ENCODE measurements around the gene ZSCAN23. TPM values are rescaled to one million over a fixed set of nuclear protein-coding genes. Genes with fewer than 3 reads are reported as not detected.

ZSCAN23 gene
- polyA plus RNA-seq, 3 donors from 2014 or later, result 0.16 TPM; not detected in 2

GRCh38 chr6:28384143-28384533 is 59.2 kb downstream of the ZSCAN23 start:
- peaks cover 0 to 2% (median 1%) of the 10 kb centered on the region in 3 donors for H3K27me3 Mint-ChIP-seq (ENCODE audit: low read depth in 3 of 3)
- H3K4me3 Mint-ChIP-seq, result no peak overlapping the region
- no peaks in the 10 kb centered on the region for H3K9me3 Mint-ChIP-seq
- H3K36me3 Mint-ChIP-seq, result peaks cover 41 to 44% (median 43%) of the 10 kb centered on the region in 3 donors
- peak overlapping the region in 1 of 6 donors; percentile 70 for H3K27ac Mint-ChIP-seq
- DNase-seq, result no peak
- H3K4me1 Mint-ChIP-seq, result peaks cover 33 to 66% of the 10 kb centered on the region in 2 donors

GRCh38 chr6:28383235-28384142 is 59.8 kb downstream of the ZSCAN23 start:
- DNase-seq, result peak; percentile 51 to 56 (median 52)
- Mint-ChIP-seq H3K36me3 (peaks cover 40 to 43% (median 40%) of the 10 kb centered on the region in 3 donors), H3K27me3 (ENCODE audit: low read depth in 3 of 3) (peaks cover 0 to 2% (median 1%) of the 10 kb centered on the region in 3 donors), H3K4me3 (peak overlapping the region; percentile 81 to 89 (median 83)), H3K27ac (peak overlapping the region; percentile 48 to 91 (median 84)), H3K9me3 (no peaks in the 10 kb centered on the region), H3K4me1 (peaks cover 32 to 62% of the 10 kb centered on the region in 2 donors)

Other genes starting within 250 kb of the ZSCAN23 start
- 10 to 100 TPM in 1 of 3 donors, 1 to 10 TPM in 2; 5.3 to 18.4 (median 8.1) TPM for gene ZSCAN9, start 218.2 kb downstream of the ZSCAN23 start, polyA plus RNA-seq
- 1 to 10 TPM; 1.7 to 5.0 (median 3.4) TPM for gene ZKSCAN4, start 191.2 kb downstream of the ZSCAN23 start, polyA plus RNA-seq
- under 1 TPM in 2 of 3 donors, not detected in 1; 0.28 to 0.37 TPM for gene NKAPL, start 184.2 kb downstream of the ZSCAN23 start, polyA plus RNA-seq
- gene ZSCAN26, start 176.3 kb downstream of the ZSCAN23 start, polyA plus RNA-seq, result 10 to 100 TPM in 2 of 3 donors, 1 to 10 TPM in 1; 9.7 to 17.5 (median 13.5) TPM
- 1 to 10 TPM in 1 of 3 donors, under 1 TPM in 2; 0.46 to 1.7 (median 0.60) TPM for gene PGBD1, start 161.9 kb downstream of the ZSCAN23 start, polyA plus RNA-seq
- gene ZSCAN31, start 107.3 kb downstream of the ZSCAN23 start, polyA plus RNA-seq, result 1 to 10 TPM in 2 of 3 donors, not detected in 1; 1.5 to 2.3 TPM
- gene ZKSCAN3, start 93.5 kb downstream of the ZSCAN23 start, polyA plus RNA-seq, result 1 to 10 TPM; 1.0 to 4.7 (median 2.0) TPM
- 1 to 10 TPM; 1.6 to 3.4 (median 1.9) TPM for gene ZSCAN12, start 43.7 kb downstream of the ZSCAN23 start, polyA plus RNA-seq
- not detected for gene GPX6, start 72.3 kb upstream of the ZSCAN23 start, polyA plus RNA-seq
- not detected for gene GPX5, start 82.4 kb upstream of the ZSCAN23 start, polyA plus RNA-seq

Data from immature natural killer cell (primary cell).